Measurements from ENCODE around the gene ALPK1.

DNA sequence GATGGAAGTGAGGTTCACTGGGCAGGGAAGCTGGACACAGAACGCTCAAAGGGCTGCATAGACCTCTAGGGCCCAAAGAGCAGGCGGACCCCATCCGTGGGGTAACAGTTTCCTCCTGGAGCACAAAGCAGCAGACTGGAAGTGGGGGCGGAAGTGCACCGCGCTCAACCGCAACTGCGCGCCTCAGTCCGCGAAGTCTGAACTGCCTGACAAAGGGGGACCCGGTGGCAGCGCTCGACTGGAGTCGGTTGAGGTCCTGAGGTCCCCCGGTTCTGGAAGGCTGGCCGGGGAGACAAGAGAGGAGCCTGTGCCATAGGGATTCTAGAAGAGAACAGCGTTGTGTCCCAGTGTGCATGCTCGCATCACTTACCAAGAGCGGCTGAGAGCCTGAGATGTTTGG, 58.5 kb downstream of the ALPK1 start:
- no peak for TF ChIP-seq POLR2A (IDR thresholded peaks at IDR 0.05)
- TF ChIP-seq, protein P1, sequence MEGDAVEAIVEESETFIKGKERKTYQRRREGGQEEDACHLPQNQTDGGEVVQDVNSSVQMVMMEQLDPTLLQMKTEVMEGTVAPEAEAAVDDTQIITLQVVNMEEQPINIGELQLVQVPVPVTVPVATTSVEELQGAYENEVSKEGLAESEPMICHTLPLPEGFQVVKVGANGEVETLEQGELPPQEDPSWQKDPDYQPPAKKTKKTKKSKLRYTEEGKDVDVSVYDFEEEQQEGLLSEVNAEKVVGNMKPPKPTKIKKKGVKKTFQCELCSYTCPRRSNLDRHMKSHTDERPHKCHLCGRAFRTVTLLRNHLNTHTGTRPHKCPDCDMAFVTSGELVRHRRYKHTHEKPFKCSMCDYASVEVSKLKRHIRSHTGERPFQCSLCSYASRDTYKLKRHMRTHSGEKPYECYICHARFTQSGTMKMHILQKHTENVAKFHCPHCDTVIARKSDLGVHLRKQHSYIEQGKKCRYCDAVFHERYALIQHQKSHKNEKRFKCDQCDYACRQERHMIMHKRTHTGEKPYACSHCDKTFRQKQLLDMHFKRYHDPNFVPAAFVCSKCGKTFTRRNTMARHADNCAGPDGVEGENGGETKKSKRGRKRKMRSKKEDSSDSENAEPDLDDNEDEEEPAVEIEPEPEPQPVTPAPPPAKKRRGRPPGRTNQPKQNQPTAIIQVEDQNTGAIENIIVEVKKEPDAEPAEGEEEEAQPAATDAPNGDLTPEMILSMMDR (IDR thresholded peaks at IDR 0.05), result no peak

Data from prostate gland (tissue), 2 donors.